ENCODE measurements around the gene DNM3. TPM values are rescaled to one million over a fixed set of nuclear protein-coding genes. Genes with fewer than 3 reads are reported as not detected.
A peak's percentile ranks its signal among the peaks of the same experiment; 100 is the strongest.
"Not testable (repeated sequence)": the region's sequence is repeated elsewhere in the genome, so short reads cannot be mapped to it uniquely, and the experiment has no call there.

DNM3 gene
- total and polyA plus RNA-seq, 10 of the 15 experiments (the other 5 are each of a cell fraction or from before 2014, with no cell fraction given): 0.03 to 1.5 (median 0.08) TPM; not detected in 3

- ChIA-PET POLR2A (no interaction called here), SMC1A (ENCODE audit: uncharacterized antibody, unreplicated experiment) (interaction anchor here (1.2 to 1.4 kb wide), 2 partner anchors 18 to 77 kb away, joined by 3 read pairs; no protein-coding TSS in a partner anchor), CTCF (interaction anchor here (0.8 to 1.7 kb wide), 2 partner anchors 22 to 369 kb away, joined by 3 to 6 read pairs; no protein-coding TSS in a partner anchor), RAD21 (ENCODE audit: unreplicated experiment) (interaction anchor here (0.7 to 1.2 kb wide), 6 partner anchors 10 to 373 kb away, joined by 3 to 4 read pairs (median 3); no protein-coding TSS in a partner anchor)
- Histone ChIP-seq H3K27ac (ENCODE audit: control insufficient read depth, insufficient read depth) (no peak overlapping the region), H3K4me3 (no peak overlapping the region), H4K20me1 (ENCODE audit: control insufficient read depth, insufficient read depth) (no peaks in the 10 kb centered on the region), H3K9me3 (replicated peaks; ENCODE audit: control insufficient read depth, insufficient read depth, low read length) (no peaks in the 10 kb centered on the region), H3K36me3 (ENCODE audit: control insufficient read depth in 2 of 2, insufficient read depth in 2 of 2, low read length in 1 of 2) (no peaks in the 10 kb centered on the region), H3K4me1 (ENCODE audit: control insufficient read depth, insufficient read depth, low read length) (0 out of 2 replicates have a peak, but pooled peaks cover 3% of the 10 kb centered on the region), H3K79me2 (ENCODE audit: control insufficient read depth, insufficient read depth, low read length) (no peaks in the 10 kb centered on the region), H3K27me3 (replicated peaks in 1 of 2; ENCODE audit: control insufficient read depth in 2 of 2, insufficient read depth in 2 of 2, low read length in 1 of 2) (no peaks in the 10 kb centered on the region), H3K4me2 (ENCODE audit: control insufficient read depth, insufficient read depth) (no peak overlapping the region), H2AFZ (ENCODE audit: control insufficient read depth, low read depth, low read length) (no peak overlapping the region; the same call in 1 of the 2 replicates), H3K9ac (ENCODE audit: control insufficient read depth, insufficient read depth, low read length) (no peak overlapping the region)
- TF ChIP-seq ATF3 (IDR thresholded peaks at IDR 0.05; ENCODE audit: borderline replicate concordance, extremely low read depth, low read depth, low read length) (no peak), MEF2B (IDR thresholded peaks at IDR 0.05; ENCODE audit: partially characterized antibody, poor library complexity, severe bottlenecking) (peak; percentile 34), CTCF (IDR thresholded peaks at IDR 0.05 in 2 of 3, conservative IDR thresholded peaks at IDR 0.05 in 1 of 3; ENCODE audit: control insufficient read depth in 2 of 3, extremely low read depth in 1 of 3, insufficient read depth in 1 of 3, low read depth in 3 of 3, low read length in 3 of 3) (no peak), IKZF1 (conservative IDR thresholded peaks at IDR 0.05) (no peak)
- DNase-seq (ENCODE audit: low read depth, low spot score) (no peak), FAIRE-seq (no peak), ATAC-seq (no peak)
- in situ Hi-C loops (cut with MboI): no loop called here
- no TSS peak for BruUV-seq (replicated peaks)
- intact Hi-C loops (cut with micrococcal nuclease; ENCODE audit: unreplicated experiment): no loop called here
- 24% methylated on average over 5 of the region's 5 CpGs for WGBS (ENCODE audit: insufficient coverage, insufficient replicate concordance, low lambda C conversion rate, missing lambda C conversion rate)
Observed at GRCh38 chr1:172024516-172024915, 183.2 kb downstream of the DNM3 start.

- POLR2A ChIA-PET: interaction anchor here (0.6 kb wide), 1 partner anchor 355 kb away, joined by 4 read pairs; no protein-coding TSS in a partner anchor
- H3K4me2 ChIP-seq (ENCODE audit: control insufficient read depth, insufficient read depth); intact Hi-C loops (cut with micrococcal nuclease; ENCODE audit: unreplicated experiment); H3K9ac ChIP-seq (ENCODE audit: control insufficient read depth, insufficient read depth, low read length); H3K4me1 ChIP-seq (ENCODE audit: control insufficient read depth, insufficient read depth, low read length); H3K27me3 ChIP-seq (replicated peaks in 1 of 2; ENCODE audit: control insufficient read depth in 2 of 2, insufficient read depth in 2 of 2, low read length in 1 of 2); H4K20me1 ChIP-seq (ENCODE audit: control insufficient read depth, insufficient read depth); H3K36me3 ChIP-seq (ENCODE audit: control insufficient read depth in 2 of 2, insufficient read depth in 2 of 2, low read length in 1 of 2); H3K9me3 ChIP-seq (replicated peaks; ENCODE audit: control insufficient read depth, insufficient read depth, low read length); H2AFZ ChIP-seq (ENCODE audit: control insufficient read depth, low read depth, low read length); ATAC-seq; BruUV-seq (replicated peaks); H3K79me2 ChIP-seq (ENCODE audit: control insufficient read depth, insufficient read depth, low read length); H3K27ac ChIP-seq (ENCODE audit: control insufficient read depth, insufficient read depth); DNase-seq (ENCODE audit: low read depth, low spot score); H3K4me3 ChIP-seq; in situ Hi-C loops (cut with MboI); FAIRE-seq: not testable (repeated sequence)
- 34% methylated on average over 13 of the region's 13 CpGs for WGBS (ENCODE audit: insufficient coverage, insufficient replicate concordance, low lambda C conversion rate, missing lambda C conversion rate)
- CTCF ChIA-PET: interaction anchor here (0.8 to 1.7 kb wide), 2 partner anchors 22 to 368 kb away, joined by 3 to 6 read pairs; no protein-coding TSS in a partner anchor
- RAD21 ChIA-PET (ENCODE audit: unreplicated experiment): interaction anchor here (0.7 to 1.2 kb wide), 5 partner anchors 10 to 372 kb away, joined by 3 to 4 read pairs (median 3); no protein-coding TSS in a partner anchor
- SMC1A ChIA-PET (ENCODE audit: uncharacterized antibody, unreplicated experiment): interaction anchor here (1.2 to 1.4 kb wide), 2 partner anchors 19 to 78 kb away, joined by 3 read pairs; no protein-coding TSS in a partner anchor
Observed at GRCh38 chr1:172024944-172025738, 183.8 kb downstream of the DNM3 start.

All from GM12878 (cell line).